HEK293 (cell line): Measurements from ENCODE around the gene HOXD11.

ENCODE experiments used
- CTCF ChIA-PET: fragments of 350-600 bp; formaldehyde crosslinking; extraction: SDS; loops from one replicate; lab custom pipeline; 2021; ENCODE audit warnings: antibody characterized with exemption; lab: Yijun Ruan, JAX
- POLR2A ChIA-PET: fragments of 300-600 bp; formaldehyde crosslinking; extraction: SDS; loops from one replicate; lab custom pipeline; 2020; ENCODE audit warnings: antibody characterized with exemption, inconsistent platforms; lab: Yijun Ruan, JAX
- H3K27ac ChIP-seq: fragments of 200-500 bp; sonication (Bioruptor generic); 2 replicates; pipeline ENCODE4 v1.5.1; 2014; ENCODE audit warnings: low read depth, low read length, control low read depth, inconsistent platforms; ENCODE audit errors: extremely low read depth
- H3K36me3 ChIP-seq, 2 experiments: fragments of 200-500 bp in 1 of 2; sonication (Bioruptor generic) in 1 of 2; 1 replicate in 1 of 2; 2 replicates in 1 of 2; pipeline ENCODE4 v1.5.1; 2014 to 2017; ENCODE audit warnings: inconsistent platforms in 2 of 2, low read length in 2 of 2; ENCODE audit not compliant: control insufficient read depth in 2 of 2, insufficient read depth in 1 of 2
- H3K4me1 ChIP-seq: fragments of 200-500 bp; sonication (Bioruptor generic); 2 replicates; pipeline ENCODE4 v1.5.1; 2014; ENCODE audit warnings: mild to moderate bottlenecking, low read length, inconsistent platforms; ENCODE audit not compliant: control insufficient read depth, insufficient read depth
- H3K4me3 ChIP-seq: 2 replicates; pipeline ENCODE4 v1.5.1; 2011; ENCODE audit warnings: low read depth, mild to moderate bottlenecking, control low read depth, low read length, moderate library complexity
- H3K9me3 ChIP-seq: fragments of 200-500 bp; sonication (Bioruptor generic); 2 replicates; pipeline ENCODE4 v1.5.1; 2014; ENCODE audit warnings: low read depth, low read length, inconsistent platforms; ENCODE audit not compliant: control insufficient read depth, insufficient read depth
- HOXA7 ChIP-seq: sonication (generic); formaldehyde crosslinking; IDR thresholded peaks from 2 replicates; pipeline ENCODE4 v1.8.1; 2022; ENCODE audit warnings: missing genetic modification reagents, borderline replicate concordance
- KLF9 ChIP-seq: fragments of 450-650 bp; formaldehyde crosslinking; IDR thresholded peaks from 2 replicates; pipeline ENCODE4 v1.5.1; 2016; ENCODE audit warnings: missing biosample characterization, missing genetic modification characterization, low read depth
- PRDM10 ChIP-seq: fragments of 450-650 bp; formaldehyde crosslinking; IDR thresholded peaks from 2 replicates; pipeline ENCODE4 v1.5.1; 2016; ENCODE audit warnings: missing biosample characterization, missing genetic modification characterization
- PRDM2 ChIP-seq: fragments of 450-650 bp; formaldehyde crosslinking; IDR thresholded peaks from 2 replicates; pipeline ENCODE4 v1.5.1; 2016; ENCODE audit warnings: missing biosample characterization, missing genetic modification characterization, borderline replicate concordance
- SCRT2 ChIP-seq: fragments of 450-650 bp; formaldehyde crosslinking; IDR thresholded peaks from 2 replicates; pipeline ENCODE4 v1.5.1; 2016; ENCODE audit warnings: missing biosample characterization, missing genetic modification characterization
- ZFP41 ChIP-seq: fragments of 450-650 bp; formaldehyde crosslinking; IDR thresholded peaks from 2 replicates; pipeline ENCODE4 v1.5.1; 2016; ENCODE audit warnings: missing biosample characterization, missing genetic modification characterization, borderline replicate concordance
- ZNF138 ChIP-seq: fragments of 450-650 bp; formaldehyde crosslinking; IDR thresholded peaks from 2 replicates; pipeline ENCODE4 v1.5.1; 2016; ENCODE audit warnings: missing biosample characterization, missing genetic modification characterization, borderline replicate concordance
- ZNF174 ChIP-seq: fragments of 450-650 bp; formaldehyde crosslinking; IDR thresholded peaks from 2 replicates; pipeline ENCODE4 v1.5.0; 2017; ENCODE audit warnings: missing biosample characterization, mild to moderate bottlenecking, missing genetic modification characterization
- ZNF214 ChIP-seq: fragments of 450-650 bp; formaldehyde crosslinking; IDR thresholded peaks from 2 replicates; pipeline ENCODE4 v1.5.1; 2017; ENCODE audit warnings: missing biosample characterization, mild to moderate bottlenecking, missing genetic modification characterization, borderline replicate concordance
- ZNF221 ChIP-seq: fragments of 450-650 bp; formaldehyde crosslinking; IDR thresholded peaks from 2 replicates; pipeline ENCODE4 v1.5.1; 2017; ENCODE audit warnings: missing biosample characterization, missing genetic modification characterization, borderline replicate concordance
- ZNF280D ChIP-seq: fragments of 450-650 bp; formaldehyde crosslinking; IDR thresholded peaks from 2 replicates; pipeline ENCODE4 v1.5.1; 2016; ENCODE audit warnings: missing biosample characterization, missing genetic modification characterization
- ZNF354C ChIP-seq: fragments of 450-650 bp; formaldehyde crosslinking; IDR thresholded peaks from 2 replicates; pipeline ENCODE4 v1.5.1; 2016; ENCODE audit warnings: missing biosample characterization, missing genetic modification characterization, low read depth, borderline replicate concordance
- ZNF366 ChIP-seq: fragments of 450-650 bp; formaldehyde crosslinking; conservative IDR thresholded peaks from 2 replicates; pipeline ENCODE4 v1.5.1; 2016; ENCODE audit warnings: missing biosample characterization, missing genetic modification characterization
- ZNF530 ChIP-seq: fragments of 450-650 bp; formaldehyde crosslinking; IDR thresholded peaks from 2 replicates; pipeline ENCODE4 v1.5.1; 2016; ENCODE audit warnings: low read depth, missing biosample characterization, missing genetic modification characterization
- ZNF747 ChIP-seq: fragments of 450-650 bp; formaldehyde crosslinking; IDR thresholded peaks from 2 replicates; pipeline ENCODE4 v1.5.1; 2016; ENCODE audit warnings: missing biosample characterization, missing genetic modification characterization

HOXD11 gene

GRCh38 chr2:176118601-176119339, 11.7 kb downstream of the HOXD11 start:
- no peaks in the 10 kb centered on the region for H3K4me1 ChIP-seq
- no peak overlapping the region for H3K27ac ChIP-seq
- POLR2A ChIA-PET = no interaction called here
- TF ChIP-seq SCRT2 (tag by site-specific recombination) (no peak), ZNF214 (tag by site-specific recombination) (no peak), PRDM10 (tag by site-specific recombination) (no peak), ZNF354C (tag by site-specific recombination) (no peak), ZFP41 (tag by site-specific recombination) (no peak), ZNF221 (tag by site-specific recombination) (no peak), HOXA7 (no peak), ZNF530 (tag by site-specific recombination) (no peak), ZNF174 (tag by site-specific recombination) (no peak), ZNF280D (tag by site-specific recombination) (no peak), PRDM2 (no peak), ZNF366 (no peak), KLF9 (tag by site-specific recombination) (no peak), ZNF747 (no peak), ZNF138 (tag by site-specific recombination) (no peak)
- TF ChIP-seq, all 188 proteins: peak for 0
- CTCF ChIA-PET = interaction anchor here (0.6 to 1.0 kb wide), 2 partner anchors 13 to 699 kb away, joined by 3 read pairs; no protein-coding TSS in a partner anchor
- no peak overlapping the region for H3K4me3 ChIP-seq
- H3K9me3 ChIP-seq = no peaks in the 10 kb centered on the region
- H3K36me3 ChIP-seq = peaks cover 9 to 98% of the 10 kb centered on the region in 2 experiments; a peak in 2 of 3 replicates
